GM21717 (cell line): ENCODE data around the gene E2F7.
A peak's percentile ranks its signal among the peaks of the same experiment; 100 is the strongest.

ENCODE experiments used
- ATAC-seq: cut with Tn5 transposase; IDR thresholded peaks from one replicate; pipeline ENCODE4 v1.9.1; 2021; ENCODE audit warnings: mild to moderate bottlenecking, moderate library complexity; ENCODE audit not compliant: unreplicated experiment

Gene E2F7

GRCh38 chr12:77070382-77070781 is 5.0 kb upstream of the E2F7 start:
- peak; percentile 51 for ATAC-seq

DNA sequence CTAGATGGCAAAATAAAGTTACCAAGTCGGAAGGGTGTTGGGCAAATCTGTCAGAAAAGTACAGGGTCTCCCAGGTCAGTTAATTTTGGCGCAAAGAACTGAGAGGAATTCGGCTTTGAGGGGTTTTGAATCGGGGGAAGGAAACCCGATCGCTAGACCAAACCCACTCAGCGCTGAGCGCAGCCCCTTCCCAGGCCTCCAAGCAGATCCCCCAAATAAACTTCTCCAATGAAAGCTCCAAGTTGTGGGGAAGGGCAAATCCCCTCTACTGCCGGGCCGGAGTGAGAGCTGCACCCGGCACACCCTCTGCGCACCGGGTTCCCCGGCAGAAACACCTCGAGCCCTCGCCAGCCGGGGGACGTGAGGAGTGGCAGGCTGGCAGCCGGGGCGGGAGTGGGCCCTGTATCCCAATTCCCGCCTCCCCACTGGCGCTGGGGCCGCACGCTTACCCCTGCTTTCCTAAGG is 441 bp downstream of the E2F7 start:
- ATAC-seq = peak; percentile 7

- peak; percentile 25 for ATAC-seq
Measured at GRCh38 chr12:77062846-77063461, 2.4 kb downstream of the E2F7 start.

DNA sequence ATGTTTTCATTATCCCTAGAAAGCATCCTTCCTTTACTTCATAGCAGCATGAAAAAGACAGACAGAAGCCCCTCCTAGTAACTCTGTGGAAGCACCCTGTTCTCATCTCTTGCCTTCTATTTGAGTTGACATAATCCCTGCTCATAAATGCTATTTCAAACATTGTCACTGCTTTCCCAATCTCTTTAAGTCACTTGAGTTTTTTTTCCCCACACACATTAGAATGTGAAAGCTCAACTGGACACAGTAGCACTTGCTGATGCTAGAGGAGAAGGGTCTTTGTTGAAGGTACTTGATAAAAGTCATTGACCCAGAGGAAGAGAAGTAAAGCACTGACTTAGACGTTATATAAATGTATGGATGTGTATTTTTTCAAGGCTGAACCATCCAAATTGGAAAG is 3.0 kb downstream of the E2F7 start:
- ATAC-seq = no peak

GRCh38 chr12:77060883-77061240 is 4.5 kb downstream of the E2F7 start:
- ATAC-seq = peak; percentile 47

DNA sequence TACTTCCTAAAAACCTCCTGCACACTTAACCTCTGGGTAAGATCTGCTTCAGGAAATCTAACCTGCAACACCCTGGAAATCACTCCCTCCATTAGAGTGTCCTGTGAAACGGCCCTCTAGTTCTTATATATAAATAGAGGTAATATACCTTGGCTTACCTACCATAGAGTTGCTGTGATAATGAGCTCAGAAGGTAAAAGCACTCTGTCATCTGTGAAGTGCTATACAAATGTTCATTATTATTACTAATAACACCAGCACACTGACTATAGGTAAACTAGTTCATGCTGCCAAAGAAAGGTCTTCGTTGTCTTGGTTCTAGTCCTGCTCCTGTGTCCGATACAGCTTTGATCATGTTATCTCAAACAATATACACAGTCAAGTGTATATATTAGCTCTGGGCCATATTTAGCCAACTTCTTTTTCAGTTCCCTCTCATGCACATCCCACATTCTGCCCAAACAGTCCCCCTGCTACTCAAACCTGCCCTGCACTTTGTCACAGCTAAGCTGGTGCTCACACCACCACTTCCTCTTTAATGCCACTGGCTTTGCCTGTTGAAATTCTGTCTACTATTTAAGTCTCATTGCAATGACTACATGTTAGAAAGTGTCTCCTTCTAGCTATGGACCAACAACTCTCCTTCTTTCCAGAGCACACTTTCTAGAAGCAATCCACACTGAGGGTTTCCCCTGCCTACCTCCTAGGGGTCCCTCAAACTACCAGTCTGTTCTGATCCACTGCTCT is 5.1 kb downstream of the E2F7 start:
- peak; percentile 76 for ATAC-seq

DNA sequence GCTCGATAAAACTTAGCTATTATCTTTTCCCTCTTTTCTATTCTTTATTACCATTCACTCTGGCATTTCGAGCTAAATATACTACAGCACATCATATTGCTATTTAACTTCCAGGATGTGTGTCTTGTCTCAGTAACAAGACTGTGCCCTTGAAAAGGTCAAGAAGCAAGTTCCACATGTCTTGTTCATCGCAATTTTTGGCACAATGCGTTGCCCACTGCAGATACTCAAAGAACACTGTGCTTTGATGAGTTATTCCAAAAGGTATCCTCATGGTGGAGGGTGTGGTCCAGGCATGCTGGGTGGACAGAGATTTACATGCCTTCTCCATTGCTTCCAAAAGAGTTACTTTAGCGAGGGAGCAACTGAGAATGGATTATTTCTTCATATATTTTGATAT is 6.6 kb downstream of the E2F7 start:
- no peak for ATAC-seq

- no peak for ATAC-seq
Measured at GRCh38 chr12:77054851-77055250, 10.5 kb downstream of the E2F7 start.

GRCh38 chr12:77053259-77053658 is 12.1 kb downstream of the E2F7 start:
- ATAC-seq = no peak

DNA sequence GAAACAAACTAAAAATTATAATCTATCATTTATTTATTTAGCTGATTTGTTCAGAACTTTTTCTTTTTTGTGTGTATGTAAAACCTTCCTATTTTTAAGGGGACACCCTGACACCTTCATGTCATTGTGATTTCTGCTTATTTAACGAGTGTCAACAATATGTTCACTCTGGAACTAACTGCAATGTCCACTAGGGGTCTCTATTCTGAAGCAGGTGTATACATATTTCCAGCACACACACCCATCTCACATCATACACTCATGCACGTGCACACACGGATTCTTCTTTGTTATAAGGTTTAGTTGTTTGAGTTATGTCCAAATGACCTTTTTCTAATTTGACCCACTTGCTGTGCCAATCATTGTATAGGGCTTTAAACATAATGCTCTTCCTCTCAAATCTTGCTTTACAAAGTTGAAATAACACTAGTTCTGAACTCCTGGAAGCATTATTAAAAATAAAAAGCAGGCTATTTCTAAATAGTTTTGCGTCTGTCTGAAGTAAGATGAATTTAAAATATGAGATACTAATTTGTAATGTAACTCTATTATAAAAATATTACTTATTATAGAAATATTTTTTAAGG is 15.5 kb downstream of the E2F7 start:
- ATAC-seq = peak; percentile 98

DNA sequence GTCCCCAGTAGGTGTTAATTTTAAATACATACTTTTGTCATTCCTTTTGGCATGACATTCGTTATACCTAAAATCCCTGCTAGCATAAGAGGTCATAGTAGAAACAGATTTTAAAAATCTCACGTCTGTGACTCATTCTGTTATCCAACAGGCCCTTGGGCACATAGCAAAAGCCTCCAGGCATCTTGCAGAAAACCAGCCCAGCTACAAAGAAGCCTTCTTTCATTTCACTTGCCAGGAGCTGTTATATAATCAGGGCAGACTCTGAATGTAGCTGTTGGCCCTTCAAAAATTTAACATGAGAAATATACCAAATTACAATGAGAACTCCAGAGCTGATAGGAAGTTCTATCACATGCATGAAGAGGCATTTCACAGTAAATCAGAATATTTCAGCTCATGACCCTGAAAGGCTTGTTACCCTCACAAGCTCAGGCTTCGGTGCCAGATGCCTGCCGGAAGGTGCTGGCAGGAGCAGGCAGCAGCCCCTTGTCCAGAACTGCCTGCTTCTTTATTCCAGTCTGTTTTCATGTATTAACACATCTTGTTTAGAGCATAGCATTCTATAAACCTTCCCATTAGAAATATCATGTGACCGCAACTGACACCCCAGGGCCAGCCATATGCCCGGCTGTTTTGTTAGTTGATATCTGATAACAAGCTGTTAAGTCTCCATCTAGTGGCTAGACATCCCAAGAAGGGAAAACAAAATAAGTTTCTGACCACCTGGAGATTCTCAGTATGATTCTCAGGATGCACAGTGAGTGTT is 17.8 kb downstream of the E2F7 start:
- ATAC-seq = no peak

- no peak for ATAC-seq
Measured at GRCh38 chr12:77046468-77046867, 18.9 kb downstream of the E2F7 start.

GRCh38 chr12:77045183-77045582 is 20.2 kb downstream of the E2F7 start:
- ATAC-seq = no peak

DNA sequence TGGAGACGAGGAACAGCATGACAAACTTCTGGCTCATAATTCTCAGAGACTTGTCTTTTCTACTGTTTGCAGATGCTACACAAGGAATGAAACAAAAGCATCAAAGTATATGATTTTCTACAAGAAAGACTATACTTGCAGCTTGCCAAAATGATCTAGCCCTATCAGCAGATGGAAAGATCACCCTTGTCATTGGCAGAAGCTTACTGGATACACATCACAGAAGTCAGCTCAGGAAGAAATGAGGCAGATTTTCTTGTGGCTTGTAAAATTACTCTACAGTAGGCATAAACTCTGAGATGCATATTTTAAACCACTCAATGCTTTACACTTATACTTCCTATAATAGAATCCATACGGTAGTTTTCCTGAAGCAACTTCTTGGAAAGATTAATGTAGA is 20.6 kb downstream of the E2F7 start:
- no peak for ATAC-seq

DNA sequence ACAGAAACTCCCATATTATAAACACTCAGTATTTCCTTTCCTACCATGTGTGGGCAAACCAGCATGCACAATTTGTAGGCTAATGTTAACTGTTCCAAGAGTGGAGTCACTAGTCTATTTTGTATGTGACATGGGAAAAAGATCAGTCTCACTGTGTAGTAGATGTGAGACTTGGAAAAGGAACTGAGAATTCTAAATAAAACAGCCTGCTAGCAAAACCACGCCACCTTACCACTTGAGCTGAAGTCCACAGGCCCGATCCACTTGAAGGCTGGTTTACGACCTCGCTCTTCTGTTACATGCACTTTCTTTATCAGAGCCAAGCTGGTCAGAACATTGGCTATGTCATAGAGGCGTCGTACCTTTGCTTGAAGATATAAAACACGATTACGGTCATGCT is 22.5 kb downstream of the E2F7 start:
- ATAC-seq = peak; percentile 69

GRCh38 chr12:77040231-77040630 is 25.1 kb downstream of the E2F7 start:
- ATAC-seq = no peak

DNA sequence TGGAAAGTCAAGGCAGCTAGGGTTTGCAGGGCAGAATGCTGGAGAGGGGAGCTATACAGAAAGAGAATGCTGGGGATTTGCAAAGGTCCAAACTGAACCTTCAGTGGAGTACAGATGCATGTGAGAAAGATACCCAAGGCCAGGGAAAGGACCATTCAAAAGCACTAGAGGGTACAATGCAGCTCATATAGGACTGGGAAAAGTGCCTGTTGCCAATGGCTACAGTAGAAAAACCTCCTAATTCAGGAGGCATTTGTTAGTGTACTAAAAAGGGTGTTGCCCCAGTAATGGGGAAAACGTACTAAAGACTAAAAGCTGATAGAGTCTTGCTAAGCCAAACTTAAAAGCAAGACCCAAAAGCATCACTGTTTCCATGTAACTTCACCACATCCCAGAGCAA is 30.1 kb downstream of the E2F7 start:
- ATAC-seq = no peak

DNA sequence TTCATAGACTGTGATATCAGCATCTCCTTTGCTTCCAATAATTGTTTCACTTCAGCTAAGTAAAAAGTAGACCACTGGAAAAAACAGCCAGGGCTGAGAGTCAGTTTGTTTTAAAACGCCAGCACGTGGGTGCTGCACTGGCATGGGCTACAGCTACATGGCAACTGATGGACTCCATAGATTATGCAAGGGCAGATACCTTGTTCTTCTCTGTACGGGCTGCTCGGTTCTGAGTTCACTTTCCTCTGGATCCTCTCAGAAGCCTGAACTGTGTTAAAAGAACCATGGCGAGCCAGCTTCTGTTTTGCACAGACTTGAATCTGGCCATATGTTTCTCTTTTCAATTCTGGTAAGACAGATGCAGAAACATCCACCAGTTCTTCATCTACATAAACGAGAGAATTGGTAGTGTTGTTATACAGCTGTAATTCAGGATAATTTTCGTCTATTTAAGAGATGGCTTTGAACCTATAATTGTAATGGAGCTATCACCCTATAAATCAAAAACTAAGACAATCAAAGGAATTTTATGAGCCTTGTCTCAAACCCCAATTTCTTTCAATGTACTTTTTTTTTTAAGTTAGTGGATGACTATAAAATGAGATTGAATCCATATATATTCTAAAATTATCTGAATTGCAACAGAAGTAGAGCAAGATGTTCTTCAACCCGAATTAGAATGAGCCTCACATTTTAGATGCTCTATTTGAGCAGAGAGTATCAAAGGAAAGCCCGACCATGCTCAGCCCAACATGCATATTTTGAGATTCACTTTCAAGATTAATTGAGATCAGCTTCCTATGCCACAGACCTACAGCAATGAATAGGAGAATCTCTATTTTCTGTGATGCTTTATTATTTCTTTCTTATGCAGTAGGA is 31.5 kb downstream of the E2F7 start:
- no peak for ATAC-seq

DNA sequence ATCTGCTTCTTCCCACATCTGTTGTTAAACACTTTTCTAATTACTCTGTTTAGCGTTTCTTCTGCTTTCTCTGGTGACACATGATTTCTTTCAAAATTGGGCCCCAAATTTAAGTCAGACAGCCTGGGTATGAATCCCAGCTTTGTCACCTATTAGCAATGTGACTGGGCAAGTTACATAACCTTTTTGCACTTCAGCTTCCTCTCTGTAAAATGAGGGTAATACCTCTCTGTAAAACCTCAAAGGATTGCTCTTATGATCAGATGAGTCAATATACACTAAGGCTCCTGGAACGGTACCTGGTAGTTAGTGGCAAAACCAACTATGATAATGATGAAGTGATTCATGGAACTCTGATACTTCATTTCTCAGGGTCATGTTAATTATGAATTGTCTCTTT is 33.0 kb downstream of the E2F7 start:
- no peak for ATAC-seq

GRCh38 chr12:77031745-77032144 is 33.6 kb downstream of the E2F7 start:
- ATAC-seq = no peak
